Activated T-cell treated with anti-CD3 and anti-CD28 coated beads, Interleukin-2, amount 50 U/mL, for 1 hour (primary cell): ENCODE data around the gene SIVA1.

Experiments used
- DNase-seq: peaks from one replicate; pipeline ENCODE4 v3.0.0-alpha.2; 2020

Gene SIVA1

GRCh38 chr14:104752735-104753527 is at the start of gene SIVA1:
Gene SIVA1 (plus strand): TSS chr14:104753147. CDS start chr14:104753202, 55 bp downstream.
- peak; percentile 99 for DNase-seq

DNA sequence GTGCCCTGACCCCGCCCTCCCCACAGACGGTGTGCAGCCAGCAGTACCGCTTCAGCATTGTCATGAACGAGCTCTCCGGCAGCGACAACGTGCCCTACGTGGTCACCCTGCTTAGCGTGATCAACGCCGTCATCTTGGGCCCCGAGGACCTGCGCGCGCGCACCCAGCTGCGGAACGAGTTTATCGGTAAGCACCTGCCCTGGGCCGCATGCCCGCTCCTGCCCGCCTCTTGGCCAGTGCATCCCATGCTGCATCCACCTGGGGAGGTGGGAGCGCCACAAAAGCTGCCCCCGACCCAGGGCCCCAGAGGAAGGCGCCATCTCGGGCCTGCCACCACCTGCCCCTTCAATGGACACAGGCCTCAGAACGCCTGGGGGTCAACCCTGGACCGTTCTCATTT is 49.7 kb upstream of the SIVA1 start:
- DNase-seq: no peak

DNA sequence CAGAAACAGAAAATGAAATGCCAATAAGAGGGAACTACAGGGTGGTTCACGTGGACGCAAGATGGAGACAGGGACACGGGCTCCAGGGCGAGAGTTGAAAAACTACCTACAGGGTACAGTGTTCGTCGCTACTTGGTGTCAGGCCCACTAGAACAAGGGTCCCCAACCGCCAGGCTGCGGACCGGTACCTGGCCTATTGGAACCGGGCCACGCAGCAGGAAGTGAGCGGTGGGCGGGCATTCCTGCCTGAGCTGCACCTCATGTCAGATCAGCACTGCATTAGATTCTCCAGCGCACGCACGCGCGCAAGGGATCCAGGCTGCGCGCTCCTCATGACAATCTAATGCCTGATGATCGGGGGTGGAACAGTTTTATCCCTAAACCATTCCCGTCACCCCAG is 48.7 kb upstream of the SIVA1 start:
- no peak for DNase-seq

DNA sequence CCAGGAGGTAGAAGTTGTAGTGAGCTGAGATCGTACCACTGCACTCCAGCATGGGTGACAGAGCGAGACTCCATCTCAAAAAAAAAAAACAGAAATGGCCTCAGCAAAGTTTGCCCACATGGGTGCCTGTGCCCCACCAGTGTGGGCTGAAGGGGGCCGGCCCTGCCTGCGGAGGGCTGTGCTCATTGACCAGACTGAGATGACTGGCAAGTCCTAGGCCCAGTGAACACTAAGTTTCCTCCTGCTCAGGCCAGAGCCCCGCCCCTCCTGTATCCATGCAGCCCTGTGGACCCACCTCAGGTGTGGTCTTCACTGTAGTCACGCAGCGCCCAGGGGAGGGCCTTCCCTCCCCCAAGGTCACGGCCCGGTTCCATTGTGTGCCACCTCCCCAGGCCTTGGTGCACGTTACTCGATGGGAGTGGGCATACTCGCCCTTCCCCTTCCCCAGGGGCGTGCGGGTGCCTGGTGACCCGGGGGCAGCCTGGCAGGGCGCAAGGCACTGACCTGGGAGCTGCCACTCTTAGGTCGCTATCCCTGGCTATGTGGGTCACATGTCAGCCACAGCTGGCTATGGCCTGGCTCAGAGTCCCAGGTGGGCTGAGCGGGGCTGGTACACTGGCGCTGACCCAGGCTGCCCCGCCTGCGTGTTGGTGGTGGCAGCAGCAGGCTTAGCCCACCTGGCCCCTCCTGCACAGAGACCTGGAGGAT is 47.5 kb upstream of the SIVA1 start:
- DNase-seq: no peak

DNA sequence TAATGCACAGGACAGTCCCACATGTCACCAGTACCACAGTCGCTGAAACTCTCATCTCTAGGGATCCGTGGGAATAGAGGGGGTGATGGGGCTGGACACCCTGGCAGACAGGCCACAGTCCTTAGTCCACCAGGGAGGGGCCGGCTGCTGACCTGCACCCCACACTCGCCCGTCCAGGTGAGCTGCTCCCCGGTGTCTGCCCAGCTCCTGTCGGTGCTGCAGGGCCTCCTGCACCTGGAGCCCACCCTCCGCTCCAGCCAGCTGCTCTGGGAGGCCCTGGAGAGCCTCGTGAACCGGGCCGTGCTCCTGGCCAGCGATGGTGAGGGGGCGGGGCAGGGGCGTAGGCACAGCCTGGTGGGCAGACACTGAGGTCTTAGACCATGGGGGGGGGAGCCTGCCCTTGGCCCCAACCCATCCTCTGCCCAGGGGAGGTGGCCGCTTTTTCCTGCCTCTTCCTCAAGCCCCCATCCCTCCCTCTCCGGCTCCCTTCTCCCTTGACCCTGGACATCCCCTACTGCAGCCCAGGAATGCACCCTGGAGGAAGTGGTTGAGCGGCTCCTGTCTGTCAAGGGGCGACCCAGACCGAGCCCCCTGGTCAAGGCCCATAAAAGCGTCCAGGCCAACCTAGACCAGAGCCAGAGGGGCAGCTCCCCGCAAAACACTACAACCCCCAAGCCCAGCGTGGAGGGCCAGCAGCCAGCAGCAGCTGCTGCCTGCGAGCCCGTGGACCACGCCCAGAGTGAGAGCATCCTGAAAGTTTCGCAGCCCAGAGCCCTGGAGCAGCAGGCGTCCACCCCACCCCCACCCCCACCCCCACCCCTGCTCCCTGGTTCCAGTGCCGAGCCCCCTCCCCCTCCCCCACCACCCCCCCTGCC is 46.0 kb upstream of the SIVA1 start:
- no peak for DNase-seq

DNA sequence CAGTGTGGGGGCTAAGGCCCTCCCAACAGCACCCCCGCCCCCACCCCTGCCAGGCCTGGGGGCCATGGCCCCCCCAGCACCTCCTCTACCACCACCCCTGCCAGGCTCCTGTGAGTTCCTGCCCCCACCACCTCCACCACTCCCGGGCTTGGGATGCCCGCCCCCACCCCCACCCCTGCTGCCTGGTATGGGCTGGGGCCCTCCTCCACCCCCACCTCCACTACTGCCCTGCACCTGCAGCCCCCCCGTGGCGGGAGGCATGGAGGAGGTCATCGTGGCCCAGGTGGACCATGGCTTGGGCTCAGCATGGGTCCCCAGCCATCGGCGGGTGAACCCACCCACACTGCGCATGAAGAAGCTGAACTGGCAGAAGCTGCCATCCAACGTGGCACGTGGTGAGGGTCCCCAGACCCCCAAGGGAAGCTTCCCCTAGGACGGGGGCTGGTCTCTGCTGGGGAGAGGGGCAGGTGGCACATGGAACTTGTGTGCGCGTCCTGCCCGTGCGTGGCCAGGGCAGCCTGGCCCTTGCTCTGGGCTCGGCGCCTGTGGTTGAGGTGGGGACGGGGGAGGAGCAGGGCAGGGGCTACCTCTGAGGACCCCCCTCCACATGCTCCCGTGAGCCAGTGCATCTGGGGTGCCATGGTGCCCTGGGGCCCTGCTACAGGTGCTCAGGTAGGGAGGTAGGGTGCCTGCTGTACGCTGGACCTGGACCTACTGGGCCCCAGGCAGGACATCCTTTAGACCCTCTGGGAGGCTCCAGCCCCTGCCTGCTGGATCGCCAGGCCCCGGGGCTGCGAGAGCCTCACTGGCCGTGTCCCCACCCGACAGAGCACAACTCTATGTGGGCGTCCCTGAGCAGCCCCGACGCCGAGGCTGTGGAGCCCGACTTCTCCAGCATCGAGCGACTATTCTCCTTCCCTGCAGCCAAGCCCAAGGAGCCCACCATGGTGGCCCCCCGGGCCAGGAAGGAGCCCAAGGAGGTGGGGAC is 45.0 kb upstream of the SIVA1 start:
- DNase-seq: no peak

DNA sequence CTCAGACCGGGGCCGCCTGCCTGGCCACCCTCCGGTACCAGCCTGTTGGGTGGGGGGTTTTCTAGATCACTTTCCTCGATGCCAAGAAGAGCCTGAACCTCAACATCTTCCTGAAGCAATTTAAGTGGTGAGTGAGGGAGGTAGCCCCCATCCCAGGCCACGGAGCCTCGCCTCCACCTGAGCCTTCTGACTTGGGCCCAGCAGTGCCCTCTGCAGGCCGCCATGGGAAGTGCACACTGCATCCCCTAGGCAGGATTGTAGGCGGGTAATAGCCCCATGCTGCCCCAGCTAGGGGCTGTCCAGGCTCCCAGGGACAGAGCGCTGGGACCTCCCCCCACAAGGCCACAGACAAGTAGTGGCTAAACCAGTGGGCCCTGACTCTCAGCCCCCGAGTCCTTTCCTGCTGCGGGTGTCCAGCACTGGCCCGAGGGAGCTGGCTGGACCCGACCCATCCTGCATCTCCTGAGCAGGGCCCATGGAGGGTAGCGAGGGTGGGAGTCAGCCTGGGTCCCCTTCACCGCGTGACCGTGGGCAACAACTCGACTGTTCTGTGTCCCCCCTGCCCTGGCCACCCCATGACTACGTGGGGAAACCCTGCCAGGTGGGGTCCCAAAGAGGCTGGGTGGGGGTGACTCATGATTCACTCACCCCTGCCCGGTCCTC is 44.2 kb upstream of the SIVA1 start:
- DNase-seq: peak; percentile 81

DNA sequence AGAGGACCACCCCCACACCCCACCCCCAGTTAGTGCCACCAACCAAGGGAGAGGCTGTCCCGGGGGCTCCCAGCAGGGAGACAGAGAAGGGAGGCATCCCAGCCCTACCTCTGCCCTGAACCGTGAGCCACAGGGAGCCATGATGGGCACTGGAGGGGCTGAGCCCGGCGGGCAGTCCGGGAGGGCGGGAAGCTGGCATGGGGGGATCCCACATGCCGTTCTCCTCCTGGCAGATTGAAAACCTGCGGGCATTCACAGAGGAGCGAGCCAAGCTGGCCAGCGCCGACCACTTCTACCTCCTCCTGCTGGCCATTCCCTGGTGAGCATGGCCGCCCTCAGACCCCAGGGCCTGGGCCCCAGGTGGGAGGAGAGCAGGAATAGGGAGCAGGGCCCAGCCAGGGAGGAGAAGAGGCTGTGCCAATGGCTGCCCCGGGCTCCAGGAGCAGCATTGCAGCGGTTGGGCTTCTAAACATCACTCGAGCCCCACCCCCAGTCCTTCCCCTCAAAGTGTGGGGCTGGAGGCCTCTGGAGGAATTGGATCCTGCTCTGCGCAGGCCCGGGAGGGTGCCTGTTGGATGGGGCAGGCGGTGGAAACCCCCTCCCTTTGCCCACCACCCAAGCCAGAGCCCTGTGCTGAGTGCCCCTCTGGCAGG is 43.4 kb upstream of the SIVA1 start:
- DNase-seq: no peak

GRCh38 chr14:104710071-104710735 is 42.7 kb upstream of the SIVA1 start:
- no peak for DNase-seq

DNA sequence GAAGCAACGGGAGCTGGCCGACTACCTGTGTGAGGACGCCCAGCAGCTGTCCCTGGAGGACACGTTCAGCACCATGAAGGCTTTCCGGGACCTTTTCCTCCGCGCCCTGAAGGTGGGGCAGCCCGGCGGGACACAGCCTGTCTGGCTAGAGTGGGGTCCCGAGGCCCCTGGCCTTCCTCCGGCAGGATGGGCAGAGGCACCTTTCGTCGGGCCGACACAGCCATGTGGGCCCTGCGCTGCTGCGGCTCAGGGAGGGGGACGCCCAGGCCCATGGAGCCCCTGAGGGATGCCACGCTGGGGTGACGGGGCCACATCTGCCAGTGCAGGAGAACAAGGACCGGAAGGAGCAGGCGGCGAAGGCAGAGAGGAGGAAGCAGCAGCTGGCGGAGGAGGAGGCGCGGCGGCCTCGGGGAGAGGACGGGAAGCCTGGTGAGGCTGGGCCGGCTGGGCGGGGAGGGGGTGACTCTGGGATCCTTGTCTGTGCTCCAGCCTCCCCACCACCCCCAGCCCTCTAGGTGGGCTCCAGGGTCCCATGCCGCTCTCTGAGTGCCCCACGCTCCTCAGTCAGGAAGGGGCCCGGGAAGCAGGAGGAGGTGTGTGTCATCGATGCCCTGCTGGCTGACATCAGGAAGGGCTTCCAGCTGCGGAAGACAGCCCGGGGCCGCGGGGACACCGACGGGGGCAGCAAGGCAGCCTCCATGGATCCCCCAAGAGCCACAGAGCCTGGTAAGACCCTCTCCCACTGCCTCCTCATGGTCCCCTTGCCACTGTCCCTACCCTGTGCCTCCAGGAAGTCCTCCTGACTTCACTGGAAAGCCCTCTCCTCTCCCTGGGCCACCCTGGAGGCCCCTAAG is 39.8 kb upstream of the SIVA1 start:
- DNase-seq: no peak

GRCh38 chr14:104714066-104714465 is 38.9 kb upstream of the SIVA1 start:
- no peak for DNase-seq

DNA sequence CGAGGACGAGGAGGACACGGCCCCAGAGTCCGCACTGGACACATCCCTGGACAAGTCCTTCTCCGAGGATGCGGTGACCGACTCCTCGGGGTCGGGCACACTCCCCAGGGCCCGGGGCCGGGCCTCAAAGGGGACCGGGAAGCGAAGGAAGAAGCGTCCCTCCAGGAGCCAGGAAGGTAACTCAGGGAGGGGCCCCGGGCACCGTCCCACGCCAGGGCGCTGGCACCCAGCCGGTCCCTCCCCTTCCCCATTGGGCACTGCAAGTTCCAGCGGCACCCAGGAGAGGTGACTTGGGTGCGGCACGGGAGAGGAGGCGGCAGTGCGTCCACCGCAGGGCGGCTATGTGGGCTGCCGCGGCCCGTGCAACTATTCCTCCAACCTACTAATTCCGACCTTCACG is 38.3 kb upstream of the SIVA1 start:
- no peak for DNase-seq

DNA sequence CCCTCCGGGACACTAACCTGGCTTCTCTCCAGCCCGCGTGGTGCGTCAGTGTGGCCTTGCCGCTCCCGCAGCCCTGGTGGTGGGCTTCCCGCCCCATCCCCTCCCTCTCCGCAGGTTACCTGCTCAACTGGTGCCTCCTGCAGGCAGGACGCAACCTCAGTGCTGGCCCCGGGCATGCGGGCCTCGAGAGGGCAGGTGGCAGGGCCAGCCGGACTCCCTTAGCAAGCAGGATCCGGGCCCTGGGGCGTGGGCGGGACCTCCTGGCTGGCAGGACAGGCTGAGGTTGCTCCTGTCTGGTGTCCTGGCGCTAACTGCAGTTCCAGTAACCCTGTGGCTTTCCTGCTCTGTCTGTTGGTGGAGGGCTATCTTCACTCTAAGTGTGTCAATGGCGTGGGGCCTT is 37.5 kb upstream of the SIVA1 start:
- no peak for DNase-seq

DNA sequence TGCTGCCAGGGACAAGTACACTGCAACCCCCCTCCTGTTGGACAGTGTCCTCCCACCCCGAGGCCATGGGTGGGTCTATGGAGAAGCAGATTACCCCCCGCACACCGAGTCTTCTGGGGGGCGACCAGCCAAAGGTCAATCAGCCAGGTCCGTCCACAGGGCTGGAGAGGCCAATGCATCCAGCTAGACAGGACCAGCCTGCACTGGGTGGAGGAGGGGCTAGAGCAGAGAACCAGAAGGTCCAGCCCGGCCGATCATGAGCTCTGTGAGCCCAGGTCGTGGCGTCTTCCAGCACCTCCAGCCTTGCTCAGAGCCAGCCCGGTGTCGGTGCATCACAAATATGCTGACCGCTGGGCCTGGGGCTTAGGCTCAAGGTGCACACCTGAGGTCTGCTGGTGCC is 37.1 kb upstream of the SIVA1 start:
- no peak for DNase-seq

DNA sequence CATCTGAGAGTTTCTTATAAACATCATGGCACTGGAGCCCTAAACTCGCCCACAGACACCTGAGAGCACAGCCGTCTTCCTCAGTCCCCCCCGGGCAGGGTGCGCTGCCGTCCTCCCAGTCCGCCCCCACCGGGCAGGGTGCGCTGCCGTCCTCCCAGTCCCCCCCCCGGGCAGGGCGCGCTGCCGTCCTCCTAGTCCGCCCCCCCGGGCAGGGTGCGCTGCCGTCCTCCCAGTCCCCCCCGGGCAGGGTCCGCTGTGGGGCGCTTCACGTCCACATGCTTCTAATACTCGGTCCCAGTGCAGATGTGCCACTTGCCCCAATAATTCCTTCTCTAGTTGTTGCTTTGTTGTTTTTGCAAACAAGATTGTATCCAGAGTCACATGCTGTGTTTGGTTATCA is 35.8 kb upstream of the SIVA1 start:
- DNase-seq: no peak

DNA sequence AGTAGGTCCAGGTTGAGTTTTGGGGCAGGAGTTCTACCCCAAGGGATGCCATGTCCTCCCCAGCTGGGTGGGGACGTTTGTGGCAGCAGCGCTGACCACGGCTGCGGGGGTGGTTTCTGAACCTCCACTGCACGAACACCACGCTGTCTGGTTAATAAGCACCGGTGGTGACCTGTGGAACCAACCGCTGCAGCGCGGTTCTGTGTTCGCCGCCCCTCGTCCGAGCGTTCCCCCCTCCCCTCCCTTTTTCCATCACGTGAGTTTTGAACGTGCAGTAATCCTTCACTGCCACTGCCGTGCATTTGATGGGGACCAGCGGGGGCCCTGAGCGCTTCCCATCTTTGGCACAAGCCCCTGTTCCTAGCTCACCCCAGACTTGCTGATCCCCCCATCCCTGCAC is 35.3 kb upstream of the SIVA1 start:
- no peak for DNase-seq

- DNase-seq: no peak
Observed at GRCh38 chr14:104718147-104718546, 34.8 kb upstream of the SIVA1 start.

DNA sequence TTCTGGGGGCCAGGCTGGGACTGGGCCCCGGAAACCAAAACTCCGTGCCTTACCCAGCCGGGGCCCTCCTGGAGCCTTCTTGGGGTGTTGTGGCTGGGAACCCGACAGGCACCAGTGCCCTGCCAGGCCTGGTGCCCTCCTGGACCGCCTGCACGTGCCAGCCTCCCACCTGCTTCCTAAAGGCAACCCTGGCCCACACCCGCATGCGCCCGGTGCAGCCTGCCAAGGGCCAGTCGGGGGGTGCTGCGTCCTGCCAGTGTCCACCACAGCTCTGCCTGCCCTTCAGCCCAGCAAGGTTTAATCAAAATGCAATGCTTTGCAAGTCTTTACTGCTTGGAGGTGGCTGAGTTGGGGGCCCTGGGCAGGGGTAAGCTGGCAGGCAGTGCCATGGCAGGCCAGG is 34.1 kb upstream of the SIVA1 start:
- no peak for DNase-seq

DNA sequence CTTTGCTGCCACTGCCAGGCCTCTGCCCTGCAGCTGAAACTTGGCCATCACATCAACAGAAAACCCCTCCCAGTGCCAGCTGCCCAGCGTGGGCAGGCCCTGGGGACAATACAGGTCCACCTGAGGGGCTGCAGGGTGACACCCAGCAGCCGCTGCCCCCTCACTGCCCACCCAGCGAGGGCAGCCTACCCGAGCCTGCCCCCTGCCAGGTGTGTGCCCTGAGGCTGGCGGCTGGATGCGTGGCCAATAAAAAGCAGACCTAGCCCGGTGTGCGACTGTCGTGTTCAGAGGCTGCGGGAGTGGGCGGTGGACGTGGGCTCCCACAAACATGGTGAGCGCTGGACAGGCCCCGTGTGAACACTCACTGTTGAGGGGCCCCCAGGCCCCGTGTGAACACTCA is 33.6 kb upstream of the SIVA1 start:
- DNase-seq: no peak
